Adrenal gland (tissue), 12 donors: ENCODE measurements around the gene QKI. TPM values are rescaled to one million over a fixed set of nuclear protein-coding genes. Genes with fewer than 3 reads are reported as not detected.

Source experiments
- DNase-seq, 7 donors: peaks; one replicate each; pipeline ENCODE4 v3.0.0-alpha.2; 2019 to 2020
- H3K27ac ChIP-seq, 5 donors: fragments of 200-600 bp; sonication (generic) in 4 of 5; 1 replicate in 3 of 5; 2 replicates in 2 of 5; pipeline versions ENCODE4 v1.5.1 to v1.8.0; 2016 to 2020; ENCODE audit warnings: mild to moderate bottlenecking in 1 of 5
- H3K27me3 ChIP-seq: fragments of 200-600 bp; 2 replicates; pipeline ENCODE4 v1.8.0; 2021
- H3K36me3 ChIP-seq, 2 donors: fragments of 200-600 bp; replicated peaks in 1 of 2; 1 replicate in 1 of 2; 2 replicates in 1 of 2; pipeline versions ENCODE4 v1.5.1 to v1.8.0; 2018 to 2022
- H3K4me1 ChIP-seq, 2 donors: fragments of 200-600 bp; replicated peaks in 1 of 2; 1 replicate in 1 of 2; 2 replicates in 1 of 2; pipeline versions ENCODE4 v1.5.1 to v1.8.0; 2018 to 2021
- H3K4me3 ChIP-seq, 4 donors: fragments of 200-600 bp; sonication (generic) in 3 of 4; one replicate each; pipeline ENCODE4 v1.5.1; 2016 to 2018
- H3K9me3 ChIP-seq, 3 donors: fragments of 200-600 bp; sonication (generic) in 1 of 3; replicated peaks in 1 of 3; 1 replicate in 2 of 3; 2 replicates in 1 of 3; pipeline versions ENCODE4 v1.5.1 to v1.8.0; 2016 to 2021
- POLR2A ChIP-seq, 2 donors: fragments of 450-650 bp; IDR thresholded peaks; one replicate each; pipeline ENCODE4 v1.6.1; 2017; ENCODE audit warnings: antibody characterized with exemption in 2 of 2, mild to moderate bottlenecking in 2 of 2, moderate library complexity in 1 of 2
- WGBS, 4 donors: extraction: QIAGEN DNeasy Blood & Tissue Kit in 2 of 4; methylation state at CpG; one replicate each; pipeline versions ENCODE4 v1.1.5 to v1.1.7; 2013 to 2017; 5-methylcytosine and 5-hydroxymethylcytosine counted together
- intact Hi-C, 2 donors: fragments of 100-400 bp; cut with DNase I; formaldehyde crosslinking; loops; one replicate each; pipeline versions ENCODE4 v1.14.1 to v1.15.0; 2022 to 2023
- polyA plus RNA-seq, 3 donors: library from polyadenylated mRNA; stranded (reverse); fragments of 200-250 nt in 2 of 3; fragments of 350-450 nt in 1 of 3; fragmentation: Illumina TruSeq in 1 of 3; extraction: RNeasy Lipid Tissue Mini Kit (QIAGEN cat#74804) in 1 of 3; gene quantifications; one replicate each; pipeline ENCODE4 v1.2.3, GENCODE V29; 2013 to 2014
- total RNA-seq, 9 donors: library from RNA; depleted of rRNA in 4 of 9; stranded (reverse); fragments of >200 nt in 4 of 9; fragments of 120-200 nt in 1 of 9; fragmentation: NEBNext Ultra II Directional in 1 of 9; extraction: Animal tissue kit (Norgen Biotek cat#: 25700) in 1 of 9; gene quantifications; one replicate each; pipeline versions ENCODE4 v1.1.0 to v1.2.4, GENCODE V29; 2013 to 2023
- TF ChIP-seq, protein P1 (sequence below), 6 experiments: fragments of 450-650 bp in 4 of 6; fragments of 200-600 bp in 2 of 6; sonication (generic) in 1 of 6; IDR thresholded peaks; 1 replicate in 5 of 6; 2 replicates in 1 of 6; pipeline versions ENCODE4 v1.5.1 to v1.8.0; 2016 to 2021; ENCODE audit warnings: antibody characterized with exemption in 6 of 6, mild to moderate bottlenecking in 2 of 6, moderate library complexity in 1 of 6
- donor health status: healthy with polysubstance abuse.
- donor health status: Bipolar disorder and iron deficiency.
- donor health status: DM: yes; HTN: yes; CAD: no.
- donor health status: DM: no; HTN: no; CAD: no.
- donor health status: DM: no; HTN: no; CAD: no.
- donor health status: DM: yes; HTN: yes; CAD: no.

Gene QKI
- total and polyA plus RNA-seq, 12 donors, result 10.3 to 207 (median 130) TPM

- Histone ChIP-seq H3K9me3 (no peaks in the 10 kb centered on the region), H3K27ac (no peak overlapping the region), H3K4me1 (no peaks in the 10 kb centered on the region), H3K4me3 (no peak overlapping the region), H3K36me3 (no peaks in the 10 kb centered on the region), H3K27me3 (no peaks in the 10 kb centered on the region)
- no peak for TF ChIP-seq POLR2A (IDR thresholded peaks at IDR 0.05)
- TF ChIP-seq, protein P1, sequence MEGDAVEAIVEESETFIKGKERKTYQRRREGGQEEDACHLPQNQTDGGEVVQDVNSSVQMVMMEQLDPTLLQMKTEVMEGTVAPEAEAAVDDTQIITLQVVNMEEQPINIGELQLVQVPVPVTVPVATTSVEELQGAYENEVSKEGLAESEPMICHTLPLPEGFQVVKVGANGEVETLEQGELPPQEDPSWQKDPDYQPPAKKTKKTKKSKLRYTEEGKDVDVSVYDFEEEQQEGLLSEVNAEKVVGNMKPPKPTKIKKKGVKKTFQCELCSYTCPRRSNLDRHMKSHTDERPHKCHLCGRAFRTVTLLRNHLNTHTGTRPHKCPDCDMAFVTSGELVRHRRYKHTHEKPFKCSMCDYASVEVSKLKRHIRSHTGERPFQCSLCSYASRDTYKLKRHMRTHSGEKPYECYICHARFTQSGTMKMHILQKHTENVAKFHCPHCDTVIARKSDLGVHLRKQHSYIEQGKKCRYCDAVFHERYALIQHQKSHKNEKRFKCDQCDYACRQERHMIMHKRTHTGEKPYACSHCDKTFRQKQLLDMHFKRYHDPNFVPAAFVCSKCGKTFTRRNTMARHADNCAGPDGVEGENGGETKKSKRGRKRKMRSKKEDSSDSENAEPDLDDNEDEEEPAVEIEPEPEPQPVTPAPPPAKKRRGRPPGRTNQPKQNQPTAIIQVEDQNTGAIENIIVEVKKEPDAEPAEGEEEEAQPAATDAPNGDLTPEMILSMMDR (IDR thresholded peaks at IDR 0.05), result no peak
- DNase-seq, result no peak
- 86 to 94% (median 90%) methylated on average over 4 of the region's 4 CpGs for WGBS, 4 donors
- intact Hi-C loops, result no loop called here
Observed at GRCh38 chr6:163573503-163574179, 159.1 kb downstream of the QKI start.

DNA sequence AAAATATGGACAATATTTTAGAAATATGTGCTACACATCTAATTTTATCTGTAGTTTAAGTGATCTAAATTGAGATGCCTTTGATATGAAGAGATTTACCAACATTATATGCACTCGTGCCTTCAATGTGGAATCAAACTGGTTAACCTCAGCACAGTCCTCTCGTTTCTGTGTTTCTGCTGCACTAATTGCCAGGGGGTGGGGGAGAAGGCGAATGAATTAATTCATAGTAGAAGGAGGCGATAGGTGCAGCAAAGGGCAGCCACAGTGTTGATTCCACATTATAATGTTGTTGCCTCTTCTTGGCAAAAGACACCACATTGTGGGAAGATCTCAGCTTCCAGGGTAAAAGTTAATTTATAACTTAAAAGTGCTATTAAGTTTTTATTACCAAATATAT is 161.6 kb downstream of the QKI start:
- no peak overlapping the region for H3K4me3 ChIP-seq
- H3K9me3 ChIP-seq, result no peaks in the 10 kb centered on the region
- intact Hi-C loops, result no loop called here
- no peak overlapping the region for H3K27ac ChIP-seq
- no peaks in the 10 kb centered on the region for H3K4me1 ChIP-seq
- H3K36me3 ChIP-seq, result no peaks in the 10 kb centered on the region
- TF ChIP-seq, protein P1 (IDR thresholded peaks at IDR 0.05), result no peak
- TF ChIP-seq POLR2A (IDR thresholded peaks at IDR 0.05), result no peak
- WGBS, 4 donors, result 83 to 88% (median 86%) methylated on average over 4 of the region's 4 CpGs
- no peaks in the 10 kb centered on the region for H3K27me3 ChIP-seq
- DNase-seq, result no peak

DNA sequence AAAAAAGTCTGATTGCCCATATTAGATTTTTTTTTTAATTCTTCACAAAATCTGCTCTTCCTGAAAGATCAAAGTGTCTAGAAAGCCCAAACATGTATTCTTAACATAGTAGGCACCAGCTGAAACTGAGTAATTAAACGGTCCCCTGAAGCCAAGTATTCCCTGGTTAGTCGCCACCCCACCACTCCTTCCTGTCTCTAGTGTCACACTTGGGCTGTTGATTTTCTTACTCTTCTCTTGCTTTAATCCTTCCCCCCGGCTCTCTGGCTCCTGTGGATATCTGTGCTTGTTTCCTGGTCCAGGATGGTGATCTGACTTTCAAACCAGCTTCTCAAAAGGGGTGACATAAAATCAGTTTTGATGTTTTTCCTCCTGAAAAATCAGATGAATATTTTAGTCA is 162.9 kb downstream of the QKI start:
- DNase-seq, result no peak
- Histone ChIP-seq H3K9me3 (no peaks in the 10 kb centered on the region), H3K4me3 (no peak overlapping the region), H3K36me3 (no peaks in the 10 kb centered on the region), H3K27ac (no peak overlapping the region), H3K27me3 (no peaks in the 10 kb centered on the region), H3K4me1 (no peaks in the 10 kb centered on the region)
- TF ChIP-seq POLR2A (IDR thresholded peaks at IDR 0.05), result no peak
- TF ChIP-seq, protein P1 (IDR thresholded peaks at IDR 0.05), result no peak
- intact Hi-C loops, result no loop called here
- 56 to 88% (median 84%) methylated on average over 3 of the region's 3 CpGs for WGBS, 4 donors

GRCh38 chr6:163579111-163579879 is 164.8 kb downstream of the QKI start:
- TF ChIP-seq, protein P1 (IDR thresholded peaks at IDR 0.05), result no peak
- no peak for TF ChIP-seq POLR2A (IDR thresholded peaks at IDR 0.05)

More at GRCh38 chr6:163579111-163579879, 164.8 kb downstream of the QKI start:
- Histone ChIP-seq H3K4me3 (no peak overlapping the region), H3K27me3 (no peaks in the 10 kb centered on the region), H3K9me3 (no peaks in the 10 kb centered on the region), H3K36me3 (no peaks in the 10 kb centered on the region), H3K4me1 (no peaks in the 10 kb centered on the region), H3K27ac (no peak overlapping the region)
- DNase-seq, result no peak
- 63 to 73% (median 66%) methylated on average over 13 of the region's 13 CpGs for WGBS, 4 donors
- intact Hi-C loops, result no loop called here
